ENCODE data around the gene CRYAA. TPM values are rescaled to one million over a fixed set of nuclear protein-coding genes. Genes with fewer than 3 reads are reported as not detected.

CRYAA gene
- total RNA-seq, 1 donor from 2014 or later, result not detected

- H3K27me3 Mint-ChIP-seq (ENCODE audit: unreplicated experiment), result peaks cover 28% of the 10 kb centered on the region
- H3K27ac Mint-ChIP-seq (ENCODE audit: unreplicated experiment), result no peak overlapping the region
- peaks cover 20% of the 10 kb centered on the region for H3K4me1 Mint-ChIP-seq (ENCODE audit: unreplicated experiment)
- H3K36me3 Mint-ChIP-seq (ENCODE audit: unreplicated experiment), result no peaks in the 10 kb centered on the region
- no peak for DNase-seq (ENCODE audit: extremely low spot score, unreplicated experiment)
- TF ChIP-seq CTCF (IDR thresholded peaks at IDR 0.05), result no peak
- H3K4me3 Mint-ChIP-seq (ENCODE audit: unreplicated experiment), result no peak overlapping the region
- H3K9me3 Mint-ChIP-seq (ENCODE audit: unreplicated experiment), result no peaks in the 10 kb centered on the region
Measured at GRCh38 chr21:43190544-43190943, 21.7 kb downstream of the CRYAA start.

GRCh38 chr21:43190951-43191350, 22.1 kb downstream of the CRYAA start:
- Mint-ChIP-seq H3K4me1 (ENCODE audit: unreplicated experiment) (peaks cover 24% of the 10 kb centered on the region), H3K27me3 (ENCODE audit: unreplicated experiment) (peaks cover 28% of the 10 kb centered on the region), H3K36me3 (ENCODE audit: unreplicated experiment) (no peaks in the 10 kb centered on the region), H3K9me3 (ENCODE audit: unreplicated experiment) (no peaks in the 10 kb centered on the region), H3K27ac (ENCODE audit: unreplicated experiment) (no peak overlapping the region), H3K4me3 (ENCODE audit: unreplicated experiment) (no peak overlapping the region)
- no peak for TF ChIP-seq CTCF (IDR thresholded peaks at IDR 0.05)
- peak; percentile 76 for DNase-seq (ENCODE audit: extremely low spot score, unreplicated experiment)

GRCh38 chr21:43191521-43191920, 22.7 kb downstream of the CRYAA start:
- H3K27me3 Mint-ChIP-seq (ENCODE audit: unreplicated experiment), result peaks cover 28% of the 10 kb centered on the region
- DNase-seq (ENCODE audit: extremely low spot score, unreplicated experiment), result peak; percentile 78

GRCh38 chr21:43191971-43192370, 23.2 kb downstream of the CRYAA start:
- TF ChIP-seq CTCF (IDR thresholded peaks at IDR 0.05), result no peak
- H3K27me3 Mint-ChIP-seq (ENCODE audit: unreplicated experiment), result peaks cover 28% of the 10 kb centered on the region
- no peaks in the 10 kb centered on the region for H3K36me3 Mint-ChIP-seq (ENCODE audit: unreplicated experiment)
- H3K27ac Mint-ChIP-seq (ENCODE audit: unreplicated experiment), result no peak overlapping the region
- no peaks in the 10 kb centered on the region for H3K9me3 Mint-ChIP-seq (ENCODE audit: unreplicated experiment)
- H3K4me3 Mint-ChIP-seq (ENCODE audit: unreplicated experiment), result no peak overlapping the region
- DNase-seq (ENCODE audit: extremely low spot score, unreplicated experiment), result no peak
- peaks cover 33% of the 10 kb centered on the region for H3K4me1 Mint-ChIP-seq (ENCODE audit: unreplicated experiment)

More at GRCh38 chr21:43191521-43191920, 22.7 kb downstream of the CRYAA start:
- Mint-ChIP-seq H3K4me3 (ENCODE audit: unreplicated experiment) (no peak overlapping the region), H3K36me3 (ENCODE audit: unreplicated experiment) (no peaks in the 10 kb centered on the region), H3K9me3 (ENCODE audit: unreplicated experiment) (no peaks in the 10 kb centered on the region), H3K27ac (ENCODE audit: unreplicated experiment) (no peak overlapping the region), H3K4me1 (ENCODE audit: unreplicated experiment) (peaks cover 29% of the 10 kb centered on the region)
- TF ChIP-seq CTCF (IDR thresholded peaks at IDR 0.05), result no peak

GRCh38 chr21:43192501-43193081, 23.8 kb downstream of the CRYAA start:
- no peak for TF ChIP-seq CTCF (IDR thresholded peaks at IDR 0.05)
- Mint-ChIP-seq H3K9me3 (ENCODE audit: unreplicated experiment) (no peaks in the 10 kb centered on the region), H3K4me1 (ENCODE audit: unreplicated experiment) (peaks cover 35% of the 10 kb centered on the region), H3K4me3 (ENCODE audit: unreplicated experiment) (no peak overlapping the region), H3K27ac (ENCODE audit: unreplicated experiment) (no peak overlapping the region), H3K36me3 (ENCODE audit: unreplicated experiment) (no peaks in the 10 kb centered on the region), H3K27me3 (ENCODE audit: unreplicated experiment) (peaks cover 28% of the 10 kb centered on the region)
- DNase-seq (ENCODE audit: extremely low spot score, unreplicated experiment), result peak; percentile 71

All from osteocyte (in vitro differentiated cells).